ENCODE measurements around the gene ARPC2. TPM values are rescaled to one million over a fixed set of nuclear protein-coding genes. Genes with fewer than 3 reads are reported as not detected.
A peak's percentile ranks its signal among the peaks of the same experiment; 100 is the strongest.

Gene ARPC2
- total and polyA plus RNA-seq, 2 of the 13 experiments (the other 11 are each of a cell fraction or from before 2014, with no cell fraction given): 168 to 303 TPM

- TF ChIP-seq KLF13 (CRISPR knock-in tag; IDR thresholded peaks at IDR 0.05) (peak; percentile 80; the same call in 1 of the 2 replicates), HIC2 (CRISPR knock-in tag; IDR thresholded peaks at IDR 0.05; ENCODE audit: low read depth) (0 out of 2 replicates have a peak, but pooled peaks have one; percentile 59), TAF15 (IDR thresholded peaks at IDR 0.05; ENCODE audit: low read depth, low read length, poor library complexity, severe bottlenecking) (peak; percentile 30), ZEB1 (IDR thresholded peaks at IDR 0.05; ENCODE audit: insufficient replicate concordance, low read depth) (no peak), ELF3 (CRISPR knock-in tag; IDR thresholded peaks at IDR 0.05) (peak; percentile 36; the same call in 1 of the 2 replicates), CTCF (CRISPR knock-in tag; IDR thresholded peaks at IDR 0.05) (no peak), MLXIP (CRISPR knock-in tag; IDR thresholded peaks at IDR 0.05; ENCODE audit: borderline replicate concordance) (0 out of 2 replicates have a peak, but pooled peaks have one; percentile 19), HNF4G (IDR thresholded peaks at IDR 0.05; ENCODE audit: borderline replicate concordance, low read depth, low read length) (0 out of 2 replicates have a peak, but pooled peaks have one; percentile 10), HNF4G (CRISPR knock-in tag; IDR thresholded peaks at IDR 0.05; ENCODE audit: borderline replicate concordance, low read depth) (peak; percentile 47; the same call in 1 of the 2 replicates), ZNF432 (CRISPR knock-in tag; IDR thresholded peaks at IDR 0.05; ENCODE audit: borderline replicate concordance) (no peak), NCOA1 (CRISPR knock-in tag; IDR thresholded peaks at IDR 0.05) (peak; percentile 58; the same call in 1 of the 2 replicates), CSRNP1 (CRISPR knock-in tag; IDR thresholded peaks at IDR 0.05) (peak; percentile 48; the same call in 1 of the 2 replicates), ZNF256 (CRISPR knock-in tag; conservative IDR thresholded peaks at IDR 0.05) (0 out of 2 replicates have a peak, but pooled peaks have one; percentile 38), KLF6 (CRISPR knock-in tag; IDR thresholded peaks at IDR 0.05) (peak; percentile 14; the same call in 1 of the 2 replicates), ZNF496 (CRISPR knock-in tag; IDR thresholded peaks at IDR 0.05; ENCODE audit: insufficient replicate concordance) (no peak), ZNF747 (CRISPR knock-in tag; IDR thresholded peaks at IDR 0.05; ENCODE audit: borderline replicate concordance) (no peak; the same call in 1 of the 2 replicates), GABPA (IDR thresholded peaks at IDR 0.05; ENCODE audit: low read depth, low read length) (peak; percentile 36; the same call in 1 of the 2 replicates), GABPA (CRISPR knock-in tag; IDR thresholded peaks at IDR 0.05; ENCODE audit: low read depth) (0 out of 2 replicates have a peak, but pooled peaks have one; percentile 16), SALL1 (CRISPR knock-in tag; IDR thresholded peaks at IDR 0.05) (no peak), ZNF782 (CRISPR knock-in tag; IDR thresholded peaks at IDR 0.05; ENCODE audit: borderline replicate concordance) (0 out of 2 replicates have a peak, but pooled peaks have one; percentile 14)
These were observed 625 bp downstream of the ARPC2 start (continued) for GRCh38 chr2:218217360-218218267.
